GM19467 (cell line): Measurements from ENCODE around the gene GUCY1A2.
A peak's percentile ranks its signal among the peaks of the same experiment; 100 is the strongest.
"Not testable (repeated sequence)": the region's sequence is repeated elsewhere in the genome, so short reads cannot be mapped to it uniquely, and the experiment has no call there.

Source experiments
- ATAC-seq: cut with Tn5 transposase; IDR thresholded peaks from one replicate; pipeline ENCODE4 v1.9.1; 2021; ENCODE audit warnings: mild to moderate bottlenecking, moderate library complexity; ENCODE audit not compliant: unreplicated experiment

Gene GUCY1A2

GRCh38 chr11:106957030-106957482 lies 61.2 kb downstream of the GUCY1A2 start:
- no peak for ATAC-seq

- ATAC-seq, result no peak
These were observed 68.2 kb downstream of the GUCY1A2 start for GRCh38 chr11:106950067-106950491.

- no peak for ATAC-seq
These were observed 75.2 kb downstream of the GUCY1A2 start for GRCh38 chr11:106943089-106943488.

GRCh38 chr11:106939157-106939556 lies 79.1 kb downstream of the GUCY1A2 start:
- ATAC-seq, result no peak

- ATAC-seq, result no peak
These were observed 81.2 kb downstream of the GUCY1A2 start for GRCh38 chr11:106937111-106937510.

GRCh38 chr11:106925245-106925644 lies 93.0 kb downstream of the GUCY1A2 start:
- no peak for ATAC-seq

- ATAC-seq, result no peak
These were observed 97.3 kb downstream of the GUCY1A2 start for GRCh38 chr11:106920899-106921509.

GRCh38 chr11:106917973-106918372 lies 100.3 kb downstream of the GUCY1A2 start:
- peak; percentile 50 for ATAC-seq

- ATAC-seq, result no peak
These were observed 103.9 kb downstream of the GUCY1A2 start for GRCh38 chr11:106914409-106914808.

- no peak for ATAC-seq
These were observed 105.1 kb downstream of the GUCY1A2 start for GRCh38 chr11:106913141-106913540.

GRCh38 chr11:106904826-106905225 lies 113.5 kb downstream of the GUCY1A2 start:
- no peak for ATAC-seq

- no peak for ATAC-seq
These were observed 128.6 kb downstream of the GUCY1A2 start for GRCh38 chr11:106889718-106890117.

- no peak for ATAC-seq
These were observed 129.9 kb downstream of the GUCY1A2 start for GRCh38 chr11:106888386-106888785.

- ATAC-seq, result not testable (repeated sequence)
These were observed 134.6 kb downstream of the GUCY1A2 start for GRCh38 chr11:106883693-106884092.

- ATAC-seq, result no peak
These were observed 138.3 kb downstream of the GUCY1A2 start for GRCh38 chr11:106879832-106880546.

- no peak for ATAC-seq
These were observed 139.2 kb downstream of the GUCY1A2 start for GRCh38 chr11:106879029-106879428.

GRCh38 chr11:106875013-106875412 lies 143.3 kb downstream of the GUCY1A2 start:
- ATAC-seq, result no peak

GRCh38 chr11:106872246-106872645 lies 146.0 kb downstream of the GUCY1A2 start:
- ATAC-seq, result no peak

GRCh38 chr11:106858200-106858599 lies 160.1 kb downstream of the GUCY1A2 start:
- no peak for ATAC-seq

- ATAC-seq, result no peak
These were observed 161.7 kb downstream of the GUCY1A2 start for GRCh38 chr11:106856566-106856965.

- ATAC-seq, result no peak
These were observed 163.8 kb downstream of the GUCY1A2 start for GRCh38 chr11:106854429-106854828.

- ATAC-seq, result no peak
These were observed 164.3 kb downstream of the GUCY1A2 start for GRCh38 chr11:106853850-106854401.
